Activated T-cell treated with anti-CD3 and anti-CD28 coated beads, Interleukin-2, amount 50 U/mL, for 48 hours (primary cell): Measurements from ENCODE around the gene NR1H2.

ENCODE experiments used
- DNase-seq, 2 experiments: peaks; one replicate each; pipeline ENCODE4 v3.0.0-alpha.2; 2020

NR1H2 gene

DNA sequence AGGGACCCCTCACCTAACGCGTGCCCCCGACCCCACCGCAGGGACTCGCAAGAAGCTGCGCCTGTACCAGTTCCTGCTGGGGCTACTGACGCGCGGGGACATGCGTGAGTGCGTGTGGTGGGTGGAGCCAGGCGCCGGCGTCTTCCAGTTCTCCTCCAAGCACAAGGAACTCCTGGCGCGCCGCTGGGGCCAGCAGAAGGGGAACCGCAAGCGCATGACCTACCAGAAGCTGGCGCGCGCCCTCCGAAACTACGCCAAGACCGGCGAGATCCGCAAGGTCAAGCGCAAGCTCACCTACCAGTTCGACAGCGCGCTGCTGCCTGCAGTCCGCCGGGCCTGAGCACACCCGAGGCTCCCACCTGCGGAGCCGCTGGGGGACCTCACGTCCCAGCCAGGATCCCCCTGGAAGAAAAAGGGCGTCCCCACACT is 51.8 kb downstream of the NR1H2 start:
- DNase-seq, result no peak

DNA sequence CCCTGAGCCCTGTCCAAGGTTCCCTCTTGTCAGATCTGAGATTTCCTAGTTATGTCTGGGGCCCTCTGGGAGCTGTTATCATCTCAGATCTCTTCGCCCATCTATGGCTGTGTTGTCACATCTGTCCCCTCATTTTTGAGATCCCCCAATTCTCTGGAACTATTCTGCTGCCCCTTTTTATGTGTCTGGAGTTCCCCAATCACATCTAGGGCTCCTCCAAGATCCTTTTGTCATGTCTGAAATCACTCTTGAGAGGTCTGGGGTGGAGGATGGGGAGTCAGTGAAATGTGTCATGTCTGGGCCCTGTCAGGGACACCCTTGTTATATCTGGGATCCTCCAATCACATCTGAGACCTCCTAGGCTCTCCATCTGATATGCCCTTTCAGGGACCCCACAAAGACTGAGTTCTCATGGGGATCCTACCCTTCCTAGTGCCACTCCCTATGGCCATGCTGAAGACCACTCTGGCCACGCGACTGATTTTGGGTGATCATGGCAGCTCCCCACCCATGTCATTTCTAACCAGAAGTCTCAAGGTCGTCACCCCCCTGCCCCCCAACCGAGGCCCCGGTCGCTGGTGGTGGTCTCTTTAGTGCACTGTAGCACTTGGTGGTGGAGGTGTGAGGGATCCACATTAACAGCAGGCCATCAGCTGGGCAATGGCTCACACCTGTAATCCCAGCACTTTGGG is 52.7 kb downstream of the NR1H2 start:
- DNase-seq, result no peak

DNA sequence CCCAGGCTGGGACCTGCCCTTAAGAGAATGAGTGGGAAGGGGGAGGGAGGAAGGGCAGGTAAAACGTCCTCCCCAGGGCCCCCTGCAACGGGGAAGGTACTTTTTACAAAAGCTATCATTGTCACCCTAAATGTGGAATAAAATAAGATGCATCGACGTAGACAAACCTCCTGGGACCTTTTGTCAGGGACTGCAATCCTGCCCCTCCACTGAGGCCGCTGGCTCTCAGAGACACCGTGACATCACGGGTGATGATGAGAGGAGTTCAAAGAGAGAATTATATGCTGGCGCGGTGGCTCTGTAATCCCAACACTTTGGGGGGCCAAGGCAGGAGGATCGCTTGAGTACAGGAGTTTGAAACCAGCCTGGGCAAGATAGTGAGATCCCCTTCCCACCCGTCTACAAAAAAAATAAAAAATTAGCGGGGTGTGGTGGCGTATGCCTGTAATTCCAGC is 54.7 kb downstream of the NR1H2 start:
- DNase-seq, result no peak

DNA sequence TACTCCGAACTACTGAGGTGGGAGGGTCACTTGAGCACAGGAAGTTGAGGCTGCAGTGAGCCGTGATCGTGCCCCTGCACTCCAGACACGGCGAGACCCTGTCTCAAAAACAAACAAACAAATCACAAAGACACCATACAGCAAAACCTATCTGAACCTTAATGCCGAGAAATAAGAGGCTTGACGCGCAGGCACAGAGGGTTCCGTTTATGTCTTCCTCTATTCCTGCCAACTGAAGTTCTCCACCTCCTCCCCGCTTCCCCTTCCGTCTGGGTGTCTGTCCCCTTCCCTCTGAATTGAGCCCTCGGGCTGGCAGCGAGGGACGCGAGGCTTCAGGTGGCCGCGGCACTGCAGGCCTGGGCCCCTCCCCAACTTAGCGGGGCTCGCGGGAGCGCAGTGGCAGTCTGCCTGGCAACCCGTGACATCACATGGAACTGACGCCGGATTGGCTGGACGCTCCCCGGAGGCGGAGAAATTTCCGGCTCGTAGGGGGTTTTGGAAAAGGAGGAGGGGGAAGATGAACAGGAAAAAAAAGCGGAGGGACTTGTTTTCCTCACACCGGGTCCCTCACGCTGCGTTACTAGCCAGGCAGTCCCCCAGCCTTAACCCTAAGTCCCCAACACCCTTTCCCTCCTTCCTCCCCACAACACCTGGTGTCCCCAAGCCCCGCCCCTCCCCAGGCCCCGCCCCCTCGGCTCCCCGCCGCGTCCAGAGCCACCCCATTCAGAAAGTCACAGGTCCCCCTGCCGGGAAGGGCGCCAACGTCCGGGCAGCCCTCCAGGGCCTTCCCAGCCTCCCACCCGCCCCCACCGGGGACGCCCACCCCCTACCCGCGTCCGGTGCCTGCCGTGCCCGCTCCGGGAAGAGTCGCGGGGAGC is 55.3 kb downstream of the NR1H2 start:
- peak; percentile 94 to 95 for DNase-seq

DNA sequence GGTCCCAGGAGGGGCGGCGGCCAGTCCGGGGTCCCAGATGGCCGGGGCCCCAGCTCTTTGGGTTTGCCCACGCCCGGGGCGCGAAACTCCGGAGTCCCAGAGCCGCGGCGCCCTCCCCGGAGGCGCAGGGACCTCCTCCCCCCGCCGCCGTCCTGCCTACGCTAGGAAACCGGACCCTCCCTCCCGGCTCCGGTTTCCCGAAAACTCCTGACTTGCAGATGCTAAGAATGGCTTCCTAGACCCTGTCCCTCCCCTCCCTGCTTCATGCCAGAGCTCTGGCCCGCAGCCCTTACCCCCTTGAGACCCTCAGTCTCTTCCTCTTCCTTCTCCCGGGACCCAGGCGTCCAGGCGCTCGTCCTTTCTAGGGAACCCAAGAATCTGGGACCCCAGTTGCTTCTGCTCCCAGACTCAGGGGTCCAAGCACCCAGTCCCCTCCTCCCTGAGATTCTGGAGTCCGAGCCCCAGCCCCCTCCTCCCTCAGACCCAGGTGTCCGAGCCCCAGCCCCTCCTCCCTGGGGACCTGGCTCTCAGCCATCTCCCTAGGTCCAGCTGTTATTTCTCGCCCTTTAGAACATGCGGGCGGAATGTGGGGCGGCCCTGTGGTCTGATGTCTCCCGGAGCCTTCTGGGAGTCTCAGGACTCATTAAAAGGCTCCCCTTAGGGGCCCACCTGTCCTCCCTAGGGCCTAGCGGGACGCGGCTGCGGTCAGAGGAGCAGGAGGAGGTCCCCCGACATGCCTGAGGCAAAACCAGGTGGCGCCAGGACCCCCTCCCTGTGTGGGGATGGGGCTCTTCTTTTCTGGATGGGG is 56.2 kb downstream of the NR1H2 start, which contains the start of gene MYBPC2:
TSS of gene MYBPC2 (plus strand) at position 672 of the 808 bp plus-strand sequence. CDS start at position 734, 62 bp downstream.
- DNase-seq, result no peak
